HEK293 (cell line): Measurements from ENCODE around the gene PBRM1.
A peak's percentile ranks its signal among the peaks of the same experiment; 100 is the strongest.

Experiments used
- CTCF ChIA-PET: fragments of 350-600 bp; formaldehyde crosslinking; extraction: SDS; loops from one replicate; lab custom pipeline; 2021; ENCODE audit warnings: antibody characterized with exemption; lab: Yijun Ruan, JAX
- POLR2A ChIA-PET: fragments of 300-600 bp; formaldehyde crosslinking; extraction: SDS; loops from one replicate; lab custom pipeline; 2020; ENCODE audit warnings: antibody characterized with exemption, inconsistent platforms; lab: Yijun Ruan, JAX
- H3K27ac ChIP-seq: fragments of 200-500 bp; sonication (Bioruptor generic); 2 replicates; pipeline ENCODE4 v1.5.1; 2014; ENCODE audit warnings: low read depth, low read length, control low read depth, inconsistent platforms; ENCODE audit errors: extremely low read depth
- H3K36me3 ChIP-seq, 2 experiments: fragments of 200-500 bp in 1 of 2; sonication (Bioruptor generic) in 1 of 2; 1 replicate in 1 of 2; 2 replicates in 1 of 2; pipeline ENCODE4 v1.5.1; 2014 to 2017; ENCODE audit warnings: inconsistent platforms in 2 of 2, low read length in 2 of 2; ENCODE audit not compliant: control insufficient read depth in 2 of 2, insufficient read depth in 1 of 2
- H3K4me1 ChIP-seq: fragments of 200-500 bp; sonication (Bioruptor generic); 2 replicates; pipeline ENCODE4 v1.5.1; 2014; ENCODE audit warnings: mild to moderate bottlenecking, low read length, inconsistent platforms; ENCODE audit not compliant: control insufficient read depth, insufficient read depth
- H3K4me3 ChIP-seq: 2 replicates; pipeline ENCODE4 v1.5.1; 2011; ENCODE audit warnings: low read depth, mild to moderate bottlenecking, control low read depth, low read length, moderate library complexity
- H3K9me3 ChIP-seq: fragments of 200-500 bp; sonication (Bioruptor generic); 2 replicates; pipeline ENCODE4 v1.5.1; 2014; ENCODE audit warnings: low read depth, low read length, inconsistent platforms; ENCODE audit not compliant: control insufficient read depth, insufficient read depth
- KLF7 ChIP-seq: fragments of 450-650 bp; formaldehyde crosslinking; IDR thresholded peaks from 2 replicates; pipeline ENCODE4 v1.5.1; 2016; ENCODE audit warnings: missing biosample characterization, missing genetic modification characterization, borderline replicate concordance
- KLF8 ChIP-seq: fragments of 450-650 bp; formaldehyde crosslinking; IDR thresholded peaks from 2 replicates; pipeline ENCODE4 v1.5.1; 2016; ENCODE audit warnings: missing biosample characterization, missing genetic modification characterization
- PRDM10 ChIP-seq: fragments of 450-650 bp; formaldehyde crosslinking; IDR thresholded peaks from 2 replicates; pipeline ENCODE4 v1.5.1; 2016; ENCODE audit warnings: missing biosample characterization, missing genetic modification characterization
- SETDB1 ChIP-seq: IDR thresholded peaks from one replicate; pipeline ENCODE4 v1.6.1; 2017; ENCODE audit warnings: mild to moderate bottlenecking, low read length, moderate library complexity, mixed read lengths; ENCODE audit not compliant: insufficient read length
- ZBTB1 ChIP-seq: fragments of 450-650 bp; formaldehyde crosslinking; IDR thresholded peaks from 2 replicates; pipeline ENCODE4 v1.5.1; 2016; ENCODE audit warnings: missing biosample characterization, missing genetic modification characterization
- ZIC2 ChIP-seq: fragments of 450-650 bp; formaldehyde crosslinking; IDR thresholded peaks from 2 replicates; pipeline ENCODE4 v1.5.1; 2016; ENCODE audit warnings: missing biosample characterization, missing genetic modification characterization
- ZNF354C ChIP-seq: fragments of 450-650 bp; formaldehyde crosslinking; IDR thresholded peaks from 2 replicates; pipeline ENCODE4 v1.5.1; 2016; ENCODE audit warnings: missing biosample characterization, missing genetic modification characterization, low read depth, borderline replicate concordance
- ZNF530 ChIP-seq: fragments of 450-650 bp; formaldehyde crosslinking; IDR thresholded peaks from 2 replicates; pipeline ENCODE4 v1.5.1; 2016; ENCODE audit warnings: low read depth, missing biosample characterization, missing genetic modification characterization
- ZNF776 ChIP-seq: fragments of 450-650 bp; formaldehyde crosslinking; IDR thresholded peaks from 2 replicates; pipeline ENCODE4 v1.5.0; 2017; ENCODE audit warnings: missing biosample characterization, missing genetic modification characterization, borderline replicate concordance
- TF ChIP-seq, protein P1 (sequence below): fragments of 450-650 bp; formaldehyde crosslinking; IDR thresholded peaks from 2 replicates; pipeline ENCODE4 v1.5.1; 2016; ENCODE audit warnings: missing biosample characterization, missing genetic modification characterization, borderline replicate concordance

The PBRM1 gene

DNA sequence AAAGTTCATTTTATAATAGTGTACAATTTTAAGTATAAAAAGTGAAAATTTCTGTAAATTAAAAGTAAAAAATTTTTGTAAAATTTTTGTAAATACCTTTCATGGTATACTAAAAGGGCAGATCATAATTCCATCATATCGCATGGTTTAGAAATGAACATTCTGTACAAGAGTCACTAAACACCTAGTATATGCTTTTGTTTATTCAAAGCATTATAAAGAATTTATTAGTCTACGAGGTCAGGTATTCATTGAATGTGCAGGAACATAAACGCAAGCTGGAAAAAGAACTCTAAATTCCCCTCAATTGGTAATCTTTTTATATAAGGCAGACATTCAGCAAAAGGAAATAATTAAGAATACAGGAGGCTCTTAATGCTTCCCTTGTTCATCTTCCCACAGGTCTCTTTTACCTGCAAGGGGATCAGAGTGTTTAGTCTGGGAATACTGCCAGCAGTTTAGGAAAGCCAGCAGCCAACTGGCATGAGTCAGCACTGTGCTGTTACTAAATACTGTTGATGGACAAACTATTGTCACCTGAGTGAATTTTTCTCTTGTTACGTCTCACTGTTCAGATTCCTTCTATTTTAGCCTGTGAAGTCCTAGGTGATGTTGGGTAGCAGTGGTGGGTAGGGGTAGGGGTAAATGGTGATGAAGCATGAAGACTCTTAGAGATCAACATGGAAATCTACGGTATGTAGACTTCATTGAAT, 79.2 kb downstream of the PBRM1 start (continued):
- TF ChIP-seq, protein P1, sequence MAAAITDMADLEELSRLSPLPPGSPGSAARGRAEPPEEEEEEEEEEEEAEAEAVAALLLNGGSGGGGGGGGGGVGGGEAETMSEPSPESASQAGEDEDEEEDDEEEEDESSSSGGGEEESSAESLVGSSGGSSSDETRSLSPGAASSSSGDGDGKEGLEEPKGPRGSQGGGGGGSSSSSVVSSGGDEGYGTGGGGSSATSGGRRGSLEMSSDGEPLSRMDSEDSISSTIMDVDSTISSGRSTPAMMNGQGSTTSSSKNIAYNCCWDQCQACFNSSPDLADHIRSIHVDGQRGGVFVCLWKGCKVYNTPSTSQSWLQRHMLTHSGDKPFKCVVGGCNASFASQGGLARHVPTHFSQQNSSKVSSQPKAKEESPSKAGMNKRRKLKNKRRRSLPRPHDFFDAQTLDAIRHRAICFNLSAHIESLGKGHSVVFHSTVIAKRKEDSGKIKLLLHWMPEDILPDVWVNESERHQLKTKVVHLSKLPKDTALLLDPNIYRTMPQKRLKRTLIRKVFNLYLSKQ (tag by site-specific recombination) = no peak

GRCh38 chr3:52600258-52600657, 85.5 kb downstream of the PBRM1 start:
- no peaks in the 10 kb centered on the region for H3K9me3 ChIP-seq
- no peaks in the 10 kb centered on the region for H3K4me1 ChIP-seq
- H3K27ac ChIP-seq = no peak overlapping the region
- peak; percentile 39 for TF ChIP-seq SETDB1
- TF ChIP-seq KLF7 (tag by site-specific recombination) = no peak
- ChIA-PET CTCF (no interaction called here), POLR2A (no interaction called here)
- peaks cover 0 to 63% of the 10 kb centered on the region in 2 experiments for H3K36me3 ChIP-seq
- H3K4me3 ChIP-seq = no peak overlapping the region

- POLR2A ChIA-PET = no interaction called here
- CTCF ChIA-PET = no interaction called here
- Histone ChIP-seq H3K9me3 (no peaks in the 10 kb centered on the region), H3K4me3 (no peak overlapping the region), H3K4me1 (no peaks in the 10 kb centered on the region), H3K27ac (no peak overlapping the region), H3K36me3 (peaks cover 0 to 34% of the 10 kb centered on the region in 2 experiments; a peak in 1 of 3 replicates)
- no peak for TF ChIP-seq KLF8 (tag by site-specific recombination)
Observed at GRCh38 chr3:52596658-52597265, 89.0 kb downstream of the PBRM1 start.

DNA sequence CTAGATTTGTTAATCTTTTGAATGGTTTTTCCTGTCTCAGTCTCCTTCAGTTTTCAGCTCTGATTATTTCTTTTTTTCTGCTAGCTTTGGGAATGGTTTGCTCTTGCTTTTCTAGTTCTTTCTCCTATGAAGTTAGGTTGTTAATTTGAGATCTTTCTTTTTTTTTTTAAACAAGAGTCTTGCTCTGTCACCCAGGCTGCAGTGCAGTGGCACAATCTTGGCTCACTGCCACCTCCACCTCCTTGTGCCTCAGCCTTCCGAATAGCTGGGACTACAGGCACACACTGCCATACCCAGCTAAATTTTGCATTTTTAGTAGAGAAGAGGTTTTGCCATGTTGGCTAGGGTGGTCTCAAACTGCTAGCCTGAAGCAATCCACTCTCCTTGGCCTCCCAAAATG, 92.6 kb downstream of the PBRM1 start:
- TF ChIP-seq ZNF776 (tag by site-specific recombination) (no peak), ZBTB1 (tag by site-specific recombination) (no peak), ZNF354C (no peak), PRDM10 (tag by site-specific recombination) (peak; percentile 63), ZIC2 (no peak), ZNF530 (tag by site-specific recombination) (no peak)
- H3K36me3 ChIP-seq = peaks cover 6 to 28% of the 10 kb centered on the region in 2 experiments; a peak in 2 of 3 replicates
- POLR2A ChIA-PET = no interaction called here

More for the DNA sequence above, 92.6 kb downstream of the PBRM1 start:
- Histone ChIP-seq H3K9me3 (no peaks in the 10 kb centered on the region), H3K4me3 (no peak overlapping the region), H3K27ac (no peak overlapping the region), H3K4me1 (no peaks in the 10 kb centered on the region)
- CTCF ChIA-PET = interaction anchor here (0.5 kb wide), 1 partner anchor 14 kb away, joined by 3 read pairs; no protein-coding TSS in a partner anchor
